Measurements from ENCODE around the gene RHOT1.

RHOT1 gene

GRCh38 chr17:32266389-32267301, 124.3 kb downstream of the RHOT1 start:
- peak; percentile 47 for DNase-seq (ENCODE audit: insufficient read length, low spot score)

GRCh38 chr17:32267690-32268205, 125.4 kb downstream of the RHOT1 start:
- peak; percentile 14 for FAIRE-seq
- no peak for DNase-seq (ENCODE audit: insufficient read length, low spot score)

More at GRCh38 chr17:32266389-32267301, 124.3 kb downstream of the RHOT1 start:
- FAIRE-seq, result no peak

DNA sequence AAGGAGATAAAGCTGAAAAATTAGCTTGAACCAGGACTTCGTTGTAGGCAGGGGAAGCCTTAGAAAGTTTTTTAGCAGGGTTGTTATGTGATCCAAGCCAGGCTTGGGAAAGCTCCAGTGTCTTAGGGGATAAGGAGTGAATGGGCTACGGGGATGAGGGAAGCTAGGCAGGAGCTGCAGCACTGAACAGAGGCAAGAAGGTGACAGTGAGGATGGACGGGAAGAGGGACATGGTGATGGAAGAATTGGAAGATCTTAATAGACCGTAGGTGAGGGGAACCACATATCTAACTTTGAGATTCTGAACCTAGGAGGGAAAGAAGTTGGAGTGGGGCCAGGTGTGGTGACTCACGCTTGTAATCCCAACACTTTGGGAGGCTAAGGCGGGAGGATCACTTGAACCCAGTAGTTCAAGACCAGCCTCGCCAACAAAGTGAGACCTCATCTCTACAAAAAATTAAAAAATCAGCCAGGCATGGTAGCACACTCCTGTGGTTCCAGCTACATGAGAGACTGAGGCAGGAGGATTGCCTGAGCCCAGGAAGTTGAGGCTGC, 126.5 kb downstream of the RHOT1 start:
- FAIRE-seq (no peak), DNase-seq (ENCODE audit: insufficient read length, low spot score) (no peak)

DNA sequence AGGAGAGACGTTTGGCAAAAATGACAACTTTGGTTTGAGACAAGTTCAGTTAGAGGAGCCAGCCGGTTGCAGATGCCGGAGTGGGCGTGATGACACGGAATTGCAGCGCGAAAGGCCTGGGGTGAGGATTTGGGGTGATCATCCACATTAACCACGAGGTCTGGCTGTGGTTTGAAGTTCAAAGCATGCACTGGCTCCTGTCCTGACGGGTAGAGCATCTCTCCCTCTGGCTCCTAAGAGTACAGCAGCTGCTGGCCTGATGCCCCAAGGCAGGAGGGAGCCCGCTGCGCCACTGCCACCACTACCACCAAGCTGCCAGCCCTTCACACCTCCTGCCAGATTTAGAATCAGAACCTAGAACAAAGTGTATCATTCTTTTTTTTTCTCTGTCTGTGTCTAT, 127.1 kb downstream of the RHOT1 start:
- no peak for FAIRE-seq
- DNase-seq (ENCODE audit: insufficient read length, low spot score), result no peak

DNA sequence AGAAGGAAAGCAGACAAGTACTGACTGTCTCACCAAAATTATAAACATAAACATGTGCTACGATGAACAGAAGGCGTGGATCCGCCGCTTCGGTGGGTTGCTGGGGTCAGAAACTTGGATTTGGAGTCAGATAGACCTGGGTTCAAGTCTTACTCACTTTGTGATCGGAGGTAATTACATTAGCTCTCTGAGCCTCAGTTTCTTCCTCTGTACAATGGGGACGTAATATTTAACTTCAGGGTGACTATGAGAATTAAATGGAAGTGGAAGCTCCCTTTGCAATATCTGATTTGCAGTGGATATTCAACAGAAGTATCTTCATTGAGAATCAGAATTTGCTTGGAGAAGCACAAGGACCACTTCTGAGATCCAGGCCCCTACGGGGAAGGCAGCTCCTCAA, 129.5 kb downstream of the RHOT1 start:
- no peak for FAIRE-seq
- DNase-seq (ENCODE audit: insufficient read length, low spot score), result no peak

- no peak for DNase-seq (ENCODE audit: insufficient read length, low spot score)
- no peak for FAIRE-seq
Measured at GRCh38 chr17:32274101-32274500, 131.8 kb downstream of the RHOT1 start.

- no peak for FAIRE-seq
- no peak for DNase-seq (ENCODE audit: insufficient read length, low spot score)
Measured at GRCh38 chr17:32274643-32275042, 132.3 kb downstream of the RHOT1 start.
